Small intestine (tissue), 7 donors: Measurements from ENCODE around the gene FGFR3. TPM values are rescaled to one million over a fixed set of nuclear protein-coding genes. Genes with fewer than 3 reads are reported as not detected.

Experiments
- DNase-seq, 2 donors: peaks; one replicate each; pipeline versions ENCODE4 v3.0.0 to v3.0.0-alpha.2; 2013
- FAIRE-seq: peaks from 2 replicates; lab custom pipeline; 2012; peaks lifted over from hg19 to GRCh38; lab: Jason Lieb, UNC
- H3K27ac ChIP-seq, 3 donors: one replicate each; pipeline ENCODE4 v1.5.1; 2013; ENCODE audit warnings: low read length in 2 of 3, mild to moderate bottlenecking in 2 of 3, control low read depth in 1 of 3, inconsistent platforms in 1 of 3, low read depth in 1 of 3, moderate library complexity in 1 of 3
- H3K27me3 ChIP-seq, 3 donors: one replicate each; pipeline ENCODE4 v1.6.1; 2013; ENCODE audit warnings: low read length in 3 of 3, inconsistent platforms in 1 of 3; ENCODE audit not compliant: control insufficient read depth in 3 of 3, insufficient read depth in 3 of 3
- H3K36me3 ChIP-seq, 3 donors: one replicate each; pipeline ENCODE4 v1.6.1; 2013; ENCODE audit warnings: low read length in 3 of 3, inconsistent platforms in 1 of 3, low read depth in 1 of 3, mild to moderate bottlenecking in 1 of 3, moderate library complexity in 1 of 3; ENCODE audit not compliant: control insufficient read depth in 3 of 3, insufficient read depth in 2 of 3
- H3K4me1 ChIP-seq, 3 donors: one replicate each; pipeline ENCODE4 v1.6.1; 2013; ENCODE audit warnings: low read length in 2 of 3, inconsistent platforms in 1 of 3, low read depth in 1 of 3, mild to moderate bottlenecking in 1 of 3, moderate library complexity in 1 of 3; ENCODE audit not compliant: control insufficient read depth in 3 of 3, insufficient read depth in 2 of 3
- H3K4me3 ChIP-seq, 3 donors: one replicate each; pipeline ENCODE4 v1.5.1; 2013; ENCODE audit warnings: low read length in 3 of 3, control low read depth in 1 of 3, inconsistent platforms in 1 of 3, low read depth in 1 of 3, mild to moderate bottlenecking in 1 of 3, moderate library complexity in 1 of 3
- H3K9me3 ChIP-seq, 2 donors: one replicate each; pipeline ENCODE4 v1.6.1; 2013; ENCODE audit warnings: low read depth in 1 of 2, low read length in 1 of 2; ENCODE audit not compliant: control insufficient read depth in 2 of 2, insufficient read depth in 1 of 2
- WGBS, 3 donors: extraction: QIAGEN DNeasy Blood & Tissue Kit; methylation state at CpG; one replicate each; pipeline ENCODE4 v1.1.7; 2013; 5-methylcytosine and 5-hydroxymethylcytosine counted together
- polyA plus RNA-seq, 4 donors: library from polyadenylated mRNA; stranded (reverse) in 3 of 4; unstranded in 1 of 4; fragments of 200-250 nt in 3 of 4; fragments of 120-200 nt in 1 of 4; gene quantifications; one replicate each; pipeline versions ENCODE4 v1.2.1 to v1.2.3, GENCODE V29; 2013
- donor health status: healthy with polysubstance abuse.
- donor health status: control.
- donor health status: control.
- donor health status: Bipolar disorder and iron deficiency.
- donor health status: healthy.

The FGFR3 gene
- polyA plus RNA-seq, 4 donors = 13.8 to 267 (median 35.7) TPM

GRCh38 chr4:1752284-1753041, 40.6 kb upstream of the FGFR3 start:
- H3K27ac ChIP-seq = no peak overlapping the region
- FAIRE-seq = no peak
- no peak overlapping the region for H3K4me3 ChIP-seq
- WGBS, 3 donors = 17 to 32% (median 22%) methylated on average over 28 to 35 of the region's 35 CpGs
- peaks cover 0 to 5% of the 10 kb centered on the region in 2 donors for H3K9me3 ChIP-seq
- H3K27me3 ChIP-seq = no peaks in the 10 kb centered on the region
- no peaks in the 10 kb centered on the region for H3K36me3 ChIP-seq
- peaks cover 0 to 38% (median 0%) of the 10 kb centered on the region in 3 donors for H3K4me1 ChIP-seq
- peak in 1 of 2 donors; percentile 61 for DNase-seq

GRCh38 chr4:1753294-1753696, 39.8 kb upstream of the FGFR3 start:
- FAIRE-seq (no peak), DNase-seq (no peak)
- 69 to 77% (median 73%) methylated on average over 9 to 10 of the region's 10 CpGs for WGBS, 3 donors
- H3K4me1 ChIP-seq = peaks cover 0 to 37% (median 0%) of the 10 kb centered on the region in 3 donors
- no peak overlapping the region for H3K4me3 ChIP-seq
- no peaks in the 10 kb centered on the region for H3K9me3 ChIP-seq
- no peaks in the 10 kb centered on the region for H3K36me3 ChIP-seq
- no peaks in the 10 kb centered on the region for H3K27me3 ChIP-seq
- H3K27ac ChIP-seq = no peak overlapping the region

GRCh38 chr4:1753697-1754311, 39.3 kb upstream of the FGFR3 start:
- FAIRE-seq = no peak
- peaks cover 0 to 32% (median 0%) of the 10 kb centered on the region in 3 donors for H3K4me1 ChIP-seq
- 61 to 83% (median 79%) methylated on average over 15 of the region's 15 CpGs for WGBS, 3 donors
- H3K4me3 ChIP-seq = no peak overlapping the region
- no peak for DNase-seq
- H3K27ac ChIP-seq = no peak overlapping the region
- no peaks in the 10 kb centered on the region for H3K9me3 ChIP-seq
- no peaks in the 10 kb centered on the region for H3K36me3 ChIP-seq
- no peaks in the 10 kb centered on the region for H3K27me3 ChIP-seq

- WGBS, 3 donors = 32 to 66% (median 63%) methylated on average over 4 to 5 of the region's 5 CpGs
These were observed 38.8 kb upstream of the FGFR3 start for GRCh38 chr4:1754336-1754735.

GRCh38 chr4:1755297-1755696, 37.8 kb upstream of the FGFR3 start:
- Histone ChIP-seq H3K27ac (no peak overlapping the region), H3K9me3 (no peaks in the 10 kb centered on the region), H3K36me3 (no peaks in the 10 kb centered on the region), H3K4me3 (no peak overlapping the region), H3K4me1 (peaks cover 0 to 32% (median 0%) of the 10 kb centered on the region in 3 donors), H3K27me3 (no peaks in the 10 kb centered on the region)
- DNase-seq (no peak), FAIRE-seq (no peak)
- 78 to 81% (median 81%) methylated on average over 17 of the region's 17 CpGs for WGBS, 3 donors

More at GRCh38 chr4:1754336-1754735, 38.8 kb upstream of the FGFR3 start:
- FAIRE-seq = no peak
- no peaks in the 10 kb centered on the region for H3K27me3 ChIP-seq
- H3K4me3 ChIP-seq = no peak overlapping the region
- no peak overlapping the region for H3K27ac ChIP-seq
- H3K9me3 ChIP-seq = no peaks in the 10 kb centered on the region
- DNase-seq = no peak
- peaks cover 0 to 32% (median 0%) of the 10 kb centered on the region in 3 donors for H3K4me1 ChIP-seq
- no peaks in the 10 kb centered on the region for H3K36me3 ChIP-seq

- 74 to 90% (median 76%) methylated on average over 14 to 18 of the region's 18 CpGs for WGBS, 3 donors
- DNase-seq = no peak
- no peak overlapping the region for H3K27ac ChIP-seq
- H3K27me3 ChIP-seq = peaks cover 0 to 5% (median 0%) of the 10 kb centered on the region in 3 donors
- no peak overlapping the region for H3K4me3 ChIP-seq
- H3K4me1 ChIP-seq = peaks cover 0 to 32% (median 0%) of the 10 kb centered on the region in 3 donors
- no peaks in the 10 kb centered on the region for H3K36me3 ChIP-seq
- H3K9me3 ChIP-seq = no peaks in the 10 kb centered on the region
- FAIRE-seq = no peak
These were observed 37.0 kb upstream of the FGFR3 start for GRCh38 chr4:1756079-1756478.

GRCh38 chr4:1756893-1757779, 36.0 kb upstream of the FGFR3 start:
- Histone ChIP-seq H3K4me3 (no peak overlapping the region), H3K4me1 (peaks cover 0 to 23% (median 0%) of the 10 kb centered on the region in 3 donors), H3K36me3 (no peaks in the 10 kb centered on the region), H3K27ac (no peak overlapping the region), H3K9me3 (no peaks in the 10 kb centered on the region), H3K27me3 (peaks cover 0 to 5% (median 0%) of the 10 kb centered on the region in 3 donors)
- 72 to 82% (median 74%) methylated on average over 19 to 20 of the region's 20 CpGs for WGBS, 3 donors
- no peak for DNase-seq
- FAIRE-seq = no peak

- no peak for DNase-seq
- Histone ChIP-seq H3K27me3 (peaks cover 0 to 5% (median 4%) of the 10 kb centered on the region in 3 donors), H3K4me3 (no peak overlapping the region), H3K9me3 (no peaks in the 10 kb centered on the region), H3K4me1 (peaks cover 0 to 17% (median 0%) of the 10 kb centered on the region in 3 donors), H3K27ac (no peak overlapping the region), H3K36me3 (no peaks in the 10 kb centered on the region)
- no peak for FAIRE-seq
- WGBS, 3 donors = 61 to 70% (median 64%) methylated on average over 13 to 17 of the region's 17 CpGs
These were observed 35.3 kb upstream of the FGFR3 start for GRCh38 chr4:1757836-1758235.
